ENCODE data around the gene TSPAN3.
A peak's percentile ranks its signal among the peaks of the same experiment; 100 is the strongest.

The TSPAN3 gene

DNA sequence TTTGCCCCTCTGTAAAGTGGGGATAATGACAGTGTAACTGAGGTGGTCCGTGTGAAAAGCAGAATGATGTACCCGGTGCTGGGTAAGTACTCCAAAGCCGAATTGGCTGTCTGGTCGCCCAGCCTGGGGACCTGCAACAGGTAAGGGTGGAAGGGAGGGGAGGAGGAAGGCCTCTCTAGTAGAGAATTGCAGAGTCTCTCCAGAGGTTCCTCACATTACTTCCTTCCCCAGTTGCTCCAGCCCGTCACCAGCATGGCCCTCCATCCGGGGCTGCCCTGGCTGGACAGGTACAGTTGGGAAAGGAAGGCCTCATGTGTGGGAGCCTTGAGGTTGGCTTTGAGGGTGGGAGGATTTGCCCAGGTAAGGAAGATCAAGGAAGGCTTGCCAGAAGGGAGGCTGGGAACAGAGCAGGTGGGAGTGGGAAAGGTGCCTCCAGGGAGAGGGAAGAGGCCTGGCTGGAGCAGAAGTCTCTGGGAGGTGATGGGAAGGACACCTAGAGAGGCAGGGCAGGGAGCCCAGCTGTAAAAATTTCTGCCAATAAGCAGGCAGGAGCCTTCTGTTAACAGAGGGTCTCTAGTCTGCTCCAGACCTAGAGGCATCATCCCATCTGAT is 77.7 kb downstream of the TSPAN3 start:
- no peak for TF ChIP-seq SPI1 (IDR thresholded peaks at IDR 0.05; ENCODE audit: borderline replicate concordance, low read depth)
- TF ChIP-seq, protein P1, sequence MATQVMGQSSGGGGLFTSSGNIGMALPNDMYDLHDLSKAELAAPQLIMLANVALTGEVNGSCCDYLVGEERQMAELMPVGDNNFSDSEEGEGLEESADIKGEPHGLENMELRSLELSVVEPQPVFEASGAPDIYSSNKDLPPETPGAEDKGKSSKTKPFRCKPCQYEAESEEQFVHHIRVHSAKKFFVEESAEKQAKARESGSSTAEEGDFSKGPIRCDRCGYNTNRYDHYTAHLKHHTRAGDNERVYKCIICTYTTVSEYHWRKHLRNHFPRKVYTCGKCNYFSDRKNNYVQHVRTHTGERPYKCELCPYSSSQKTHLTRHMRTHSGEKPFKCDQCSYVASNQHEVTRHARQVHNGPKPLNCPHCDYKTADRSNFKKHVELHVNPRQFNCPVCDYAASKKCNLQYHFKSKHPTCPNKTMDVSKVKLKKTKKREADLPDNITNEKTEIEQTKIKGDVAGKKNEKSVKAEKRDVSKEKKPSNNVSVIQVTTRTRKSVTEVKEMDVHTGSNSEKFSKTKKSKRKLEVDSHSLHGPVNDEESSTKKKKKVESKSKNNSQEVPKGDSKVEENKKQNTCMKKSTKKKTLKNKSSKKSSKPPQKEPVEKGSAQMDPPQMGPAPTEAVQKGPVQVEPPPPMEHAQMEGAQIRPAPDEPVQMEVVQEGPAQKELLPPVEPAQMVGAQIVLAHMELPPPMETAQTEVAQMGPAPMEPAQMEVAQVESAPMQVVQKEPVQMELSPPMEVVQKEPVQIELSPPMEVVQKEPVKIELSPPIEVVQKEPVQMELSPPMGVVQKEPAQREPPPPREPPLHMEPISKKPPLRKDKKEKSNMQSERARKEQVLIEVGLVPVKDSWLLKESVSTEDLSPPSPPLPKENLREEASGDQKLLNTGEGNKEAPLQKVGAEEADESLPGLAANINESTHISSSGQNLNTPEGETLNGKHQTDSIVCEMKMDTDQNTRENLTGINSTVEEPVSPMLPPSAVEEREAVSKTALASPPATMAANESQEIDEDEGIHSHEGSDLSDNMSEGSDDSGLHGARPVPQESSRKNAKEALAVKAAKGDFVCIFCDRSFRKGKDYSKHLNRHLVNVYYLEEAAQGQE (IDR thresholded peaks at IDR 0.05; ENCODE audit: insufficient replicate concordance, low read depth) = no peak
- no peak for TF ChIP-seq GABPA (IDR thresholded peaks at IDR 0.05; ENCODE audit: low read depth)
- TF ChIP-seq POLR2AphosphoS5 (IDR thresholded peaks at IDR 0.05; ENCODE audit: low read depth) = no peak
- TF ChIP-seq CTCF (IDR thresholded peaks at IDR 0.05; ENCODE audit: insufficient read depth, low read length) = no peak
- Histone ChIP-seq H3K4me3 (replicated peaks; ENCODE audit: insufficient read depth, low read length) (no peak overlapping the region), H3K27me3 (ENCODE audit: insufficient read depth, poor library complexity, severe bottlenecking) (no peaks in the 10 kb centered on the region), H3K27ac (replicated peaks) (peak overlapping the region; percentile 92)
- peak in 1 of 2 experiments; percentile 41 for DNase-seq (ENCODE audit: low read depth in 1 of 2, low spot score in 1 of 2)

DNA sequence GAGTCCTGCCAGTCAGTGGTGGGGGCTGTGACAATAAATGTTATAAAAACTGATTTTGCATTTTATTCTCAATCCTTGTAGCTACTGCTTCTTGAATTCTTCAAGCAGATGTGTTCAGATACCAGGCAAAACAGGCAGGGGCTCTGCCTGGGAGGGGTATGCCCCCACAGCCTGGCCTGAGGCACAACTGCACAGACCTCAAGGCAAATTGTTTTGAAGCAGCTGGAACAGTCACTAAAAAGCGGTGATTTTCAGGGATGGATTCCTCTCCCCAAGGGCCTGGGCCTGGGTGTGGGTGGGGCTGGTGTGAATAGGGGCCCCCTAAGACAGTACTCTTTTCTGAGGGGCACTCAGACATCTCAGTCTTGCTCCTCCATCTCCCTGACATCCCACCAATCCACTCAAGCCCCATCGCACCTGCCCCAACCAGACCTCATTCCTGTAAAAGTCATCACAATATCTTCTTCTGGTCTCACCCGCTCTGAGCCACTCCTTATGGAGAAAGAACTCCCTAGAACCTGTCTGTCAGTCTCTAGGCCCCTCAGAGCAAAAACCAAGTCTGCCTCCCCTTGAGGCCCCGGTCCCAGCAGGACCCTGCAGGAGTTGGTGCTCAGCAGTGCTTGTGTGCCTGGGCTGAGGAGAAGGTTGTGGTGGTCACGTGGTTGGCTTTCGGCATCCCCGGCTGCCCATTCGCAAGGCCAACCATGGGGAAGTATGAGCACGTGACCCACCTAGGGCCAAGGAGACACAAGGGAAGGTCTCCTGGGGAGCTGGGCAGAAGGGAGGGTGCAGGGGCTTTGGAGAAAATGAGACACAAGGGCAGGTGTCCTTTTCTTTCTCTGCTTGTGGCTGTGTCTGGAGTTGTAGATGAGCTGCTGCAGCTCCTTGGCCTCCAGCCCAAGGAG is 78.9 kb downstream of the TSPAN3 start:
- no peak overlapping the region for H3K4me3 ChIP-seq (replicated peaks; ENCODE audit: insufficient read depth, low read length)
- no peaks in the 10 kb centered on the region for H3K27me3 ChIP-seq (ENCODE audit: insufficient read depth, poor library complexity, severe bottlenecking)
- TF ChIP-seq POLR2AphosphoS5 (IDR thresholded peaks at IDR 0.05; ENCODE audit: low read depth) (no peak), SPI1 (IDR thresholded peaks at IDR 0.05; ENCODE audit: borderline replicate concordance, low read depth) (no peak), GABPA (IDR thresholded peaks at IDR 0.05; ENCODE audit: low read depth) (no peak), CTCF (IDR thresholded peaks at IDR 0.05; ENCODE audit: insufficient read depth, low read length) (no peak)
- TF ChIP-seq, protein P1 (IDR thresholded peaks at IDR 0.05; ENCODE audit: insufficient replicate concordance, low read depth) = no peak
- DNase-seq (ENCODE audit: low read depth in 1 of 2, low spot score in 1 of 2) = peak; percentile 76 to 93
- H3K27ac ChIP-seq (replicated peaks) = peak overlapping the region; percentile 92
